H9 (cell line): ENCODE measurements around the gene DEPDC1B. TPM values are rescaled to one million over a fixed set of nuclear protein-coding genes. Genes with fewer than 3 reads are reported as not detected.

ENCODE experiments used
- DNase-seq: peaks from one replicate; pipeline ENCODE4 v3.0.0-alpha.2; 2017
- H2AFZ ChIP-seq: one replicate; pipeline ENCODE4 v1.6.1; 2013; ENCODE audit warnings: mild to moderate bottlenecking, low read length, control low read depth, moderate library complexity
- H2AK5ac ChIP-seq: 2 replicates; pipeline ENCODE4 v1.6.1; 2013; ENCODE audit warnings: low read length, control low read depth, mixed read lengths; ENCODE audit not compliant: insufficient read length
- H2BK120ac ChIP-seq: one replicate; pipeline ENCODE4 v1.6.1; 2013; ENCODE audit warnings: low read depth, mild to moderate bottlenecking, low read length, control low read depth, inconsistent platforms; ENCODE audit not compliant: poor library complexity, severe bottlenecking
- H2BK12ac ChIP-seq: 2 replicates; pipeline ENCODE4 v1.6.1; 2013; ENCODE audit warnings: low read length, control low read depth, mixed read lengths, low read depth; ENCODE audit not compliant: insufficient read length
- H2BK15ac ChIP-seq: 2 replicates; pipeline ENCODE4 v1.6.1; 2013; ENCODE audit warnings: low read depth, low read length, control low read depth
- H2BK20ac ChIP-seq: one replicate; pipeline ENCODE4 v1.6.1; 2013; ENCODE audit warnings: low read depth, mild to moderate bottlenecking, low read length, control low read depth, inconsistent platforms; ENCODE audit not compliant: poor library complexity, severe bottlenecking
- H2BK5ac ChIP-seq: 2 replicates; pipeline ENCODE4 v1.6.1; 2013; ENCODE audit warnings: low read length, control low read depth, mixed read lengths; ENCODE audit not compliant: insufficient read length
- H3K14ac ChIP-seq: 2 replicates; pipeline ENCODE4 v1.6.1; 2013; ENCODE audit warnings: low read length, control low read depth; ENCODE audit not compliant: insufficient read depth
- H3K18ac ChIP-seq: 2 replicates; pipeline ENCODE4 v1.6.1; 2013; ENCODE audit warnings: low read depth, mild to moderate bottlenecking, mixed read lengths, low read length, control low read depth; ENCODE audit not compliant: insufficient read length
- H3K23ac ChIP-seq: 2 replicates; pipeline ENCODE4 v1.6.1; 2013; ENCODE audit warnings: low read length, control low read depth, mixed read lengths, low read depth; ENCODE audit not compliant: insufficient read length
- H3K23me2 ChIP-seq: 2 replicates; pipeline ENCODE4 v1.6.1; 2013; ENCODE audit warnings: low read depth, mild to moderate bottlenecking, mixed read lengths, low read length, control low read depth; ENCODE audit not compliant: insufficient read length, poor library complexity, severe bottlenecking
- H3K27ac ChIP-seq: 2 replicates; pipeline ENCODE4 v1.5.1; 2013; ENCODE audit warnings: low read length, control low read depth, mixed read lengths, low read depth; ENCODE audit not compliant: insufficient read length
- H3K27me3 ChIP-seq: 2 replicates; pipeline ENCODE4 v1.6.1; 2013; ENCODE audit warnings: low read length, control low read depth, inconsistent platforms; ENCODE audit not compliant: insufficient read depth
- H3K4ac ChIP-seq: 2 replicates; pipeline ENCODE4 v1.6.1; 2013; ENCODE audit warnings: low read depth, mild to moderate bottlenecking, control low read depth, inconsistent platforms, low read length, moderate library complexity
- H3K4me1 ChIP-seq: 2 replicates; pipeline ENCODE4 v1.6.1; 2013; ENCODE audit warnings: low read length, control low read depth, inconsistent platforms; ENCODE audit not compliant: insufficient read depth
- H3K4me2 ChIP-seq: 2 replicates; pipeline ENCODE4 v1.6.1; 2013; ENCODE audit warnings: low read length, control low read depth, mixed read lengths; ENCODE audit not compliant: insufficient read length, insufficient read depth
- H3K56ac ChIP-seq: 2 replicates; pipeline ENCODE4 v1.6.1; 2013; ENCODE audit warnings: low read depth, mild to moderate bottlenecking, mixed read lengths, low read length, control low read depth; ENCODE audit not compliant: insufficient read length
- H3K79me1 ChIP-seq: 2 replicates; pipeline ENCODE4 v1.6.1; 2013; ENCODE audit warnings: low read depth, mild to moderate bottlenecking, moderate library complexity, low read length, control low read depth, inconsistent platforms; ENCODE audit not compliant: insufficient read depth, poor library complexity, severe bottlenecking
- H3K79me2 ChIP-seq: 2 replicates; pipeline ENCODE4 v1.6.1; 2013; ENCODE audit warnings: low read length, control low read depth, inconsistent platforms; ENCODE audit not compliant: insufficient read depth
- H3K9ac ChIP-seq: 2 replicates; pipeline ENCODE4 v1.6.1; 2013; ENCODE audit warnings: low read length, control low read depth, mixed read lengths; ENCODE audit not compliant: insufficient read length; ENCODE audit errors: extremely low read depth
- H3K9me3 ChIP-seq: one replicate; pipeline ENCODE4 v1.6.1; 2013; ENCODE audit warnings: low read depth, low read length, inconsistent platforms; ENCODE audit not compliant: control insufficient read depth
- H3T11ph ChIP-seq: one replicate; pipeline ENCODE4 v1.6.1; 2013; ENCODE audit warnings: mild to moderate bottlenecking, low read length, control low read depth, inconsistent platforms
- H4K20me1 ChIP-seq: one replicate; pipeline ENCODE4 v1.6.1; 2013; ENCODE audit not compliant: control insufficient read depth, insufficient read length, insufficient read depth
- H4K5ac ChIP-seq: 2 replicates; pipeline ENCODE4 v1.6.1; 2013; ENCODE audit warnings: low read depth, mild to moderate bottlenecking, mixed read lengths, low read length, control low read depth; ENCODE audit not compliant: insufficient read length
- H4K8ac ChIP-seq: replicated peaks from 2 replicates; pipeline ENCODE4 v1.6.1; 2013; ENCODE audit warnings: low read length, control low read depth, mixed read lengths, low read depth; ENCODE audit not compliant: insufficient read length
- H4K91ac ChIP-seq: 2 replicates; pipeline ENCODE4 v1.6.1; 2013; ENCODE audit warnings: low read depth, mild to moderate bottlenecking, moderate library complexity, mixed read lengths, low read length, control low read depth; ENCODE audit not compliant: insufficient read length
- H3K27ac Mint-ChIP-seq, 3 experiments: 2 replicates in 2 of 3; 3 replicates in 1 of 3; pipeline ENCODE4 v1.8.0; 2020 to 2021; ENCODE audit warnings: mixed read lengths in 3 of 3, mild to moderate bottlenecking in 1 of 3, moderate library complexity in 1 of 3
- H3K27me3 Mint-ChIP-seq: 2 replicates; pipeline ENCODE4 v1.8.0; 2021; ENCODE audit warnings: low read depth, mild to moderate bottlenecking, moderate library complexity, mixed read lengths
- H3K36me3 Mint-ChIP-seq, 3 experiments: 2 replicates in 2 of 3; 3 replicates in 1 of 3; pipeline ENCODE4 v1.8.0; 2020 to 2021; ENCODE audit warnings: low read depth in 3 of 3, mixed read lengths in 3 of 3; ENCODE audit not compliant: insufficient read depth in 1 of 3
- H3K4me1 Mint-ChIP-seq, 2 experiments: 2 replicates each; pipeline ENCODE4 v1.8.0; 2020; ENCODE audit warnings: mixed read lengths in 2 of 2
- H3K4me3 Mint-ChIP-seq, 2 experiments: 2 replicates in 1 of 2; 3 replicates in 1 of 2; pipeline ENCODE4 v1.8.0; 2020 to 2021; ENCODE audit warnings: mild to moderate bottlenecking in 2 of 2, mixed read lengths in 2 of 2, moderate library complexity in 1 of 2
- H3K9me3 Mint-ChIP-seq, 2 experiments: 2 replicates in 1 of 2; 3 replicates in 1 of 2; pipeline ENCODE4 v1.8.0; 2020; ENCODE audit warnings: mild to moderate bottlenecking in 2 of 2, mixed read lengths in 2 of 2, moderate library complexity in 1 of 2
- CTCF ChIP-seq: fragments of 200-600 bp; sonication (generic); conservative IDR thresholded peaks from 3 replicates; pipeline ENCODE4 v1.8.0; 2021; ENCODE audit warnings: antibody characterized with exemption, mild to moderate bottlenecking
- total RNA-seq: library from RNA; stranded (reverse); gene quantifications from 2 replicates; pipeline ENCODE4 v1.2.1, GENCODE V29; 2021

The DEPDC1B gene
- total RNA-seq, 1 experiment from 2014 or later, result 49.0 TPM

GRCh38 chr5:60638300-60638699, 61.7 kb downstream of the DEPDC1B start:
- Mint-ChIP-seq H3K9me3 (no peaks in the 10 kb centered on the region), H3K4me1 (no peaks in the 10 kb centered on the region), H3K4me3 (no peak overlapping the region), H3K27ac (no peak overlapping the region), H3K27me3 (no peaks in the 10 kb centered on the region), H3K36me3 (peaks cover 25 to 62% (median 60%) of the 10 kb centered on the region in 3 experiments; a peak in 6 of 7 replicates)
- H2BK15ac ChIP-seq, result no peak overlapping the region
- H2BK5ac ChIP-seq, result no peak overlapping the region
- H3K79me1 ChIP-seq, result peaks cover 3% of the 10 kb centered on the region
- no peaks in the 10 kb centered on the region; the same call in 1 of the 2 replicates for H3K79me2 ChIP-seq
- no peak overlapping the region for H3K14ac ChIP-seq
- no peaks in the 10 kb centered on the region for H3K23me2 ChIP-seq
- H3K56ac ChIP-seq, result no peak overlapping the region
- H3K4ac ChIP-seq, result no peak overlapping the region
- no peak overlapping the region for H4K5ac ChIP-seq
- no peak overlapping the region for H2AFZ ChIP-seq
- H2AK5ac ChIP-seq, result no peak overlapping the region
- H3K9ac ChIP-seq, result no peak overlapping the region
- H4K20me1 ChIP-seq, result no peaks in the 10 kb centered on the region
- H2BK20ac ChIP-seq, result no peak overlapping the region
- H3K9me3 ChIP-seq, result no peaks in the 10 kb centered on the region
- H3T11ph ChIP-seq, result no peak overlapping the region
- no peaks in the 10 kb centered on the region for H3K4me1 ChIP-seq
- H4K91ac ChIP-seq, result no peak overlapping the region
- no peak for DNase-seq
- H3K27me3 ChIP-seq, result no peaks in the 10 kb centered on the region
- H2BK12ac ChIP-seq, result no peak overlapping the region
- H3K27ac ChIP-seq, result no peak overlapping the region
- no peak for TF ChIP-seq CTCF
- H3K18ac ChIP-seq, result no peak overlapping the region
- H3K4me2 ChIP-seq, result no peak overlapping the region
- no peak overlapping the region for H3K23ac ChIP-seq
- no peak overlapping the region for H2BK120ac ChIP-seq
- H4K8ac ChIP-seq, result no peak overlapping the region
